Measurements from ENCODE around the gene MEIOB. TPM values are rescaled to one million over a fixed set of nuclear protein-coding genes. Genes with fewer than 3 reads are reported as not detected.
"Not testable (repeated sequence)": the region's sequence is repeated elsewhere in the genome, so short reads cannot be mapped to it uniquely, and the experiment has no call there.

The MEIOB gene
- total RNA-seq, 1 donor from 2014 or later, result 0.41 TPM

- FAIRE-seq, result no peak
- DNase-seq (ENCODE audit: low spot score in 2 of 2), result no peak
Measured at GRCh38 chr16:1879477-1879876, 7.5 kb upstream of the MEIOB start.

- FAIRE-seq, result no peak
- DNase-seq (ENCODE audit: low spot score in 2 of 2), result no peak
Measured at GRCh38 chr16:1878256-1878655, 6.3 kb upstream of the MEIOB start.

- DNase-seq (ENCODE audit: low spot score in 2 of 2), result no peak
- no peak for FAIRE-seq
Measured at GRCh38 chr16:1877804-1878203, 5.8 kb upstream of the MEIOB start.

- DNase-seq (ENCODE audit: low spot score in 2 of 2) (no peak), FAIRE-seq (no peak)
Measured at GRCh38 chr16:1877089-1877488, 5.1 kb upstream of the MEIOB start.

GRCh38 chr16:1876468-1876867 lies 4.5 kb upstream of the MEIOB start:
- FAIRE-seq, result no peak
- DNase-seq (ENCODE audit: low spot score in 2 of 2), result no peak

- not testable (repeated sequence) for DNase-seq (ENCODE audit: low spot score in 2 of 2); FAIRE-seq
Measured at GRCh38 chr16:1876066-1876465, 4.1 kb upstream of the MEIOB start.

- no peak for FAIRE-seq
Measured at GRCh38 chr16:1874854-1875253, 2.9 kb upstream of the MEIOB start.

GRCh38 chr16:1870365-1871082 lies 1.4 kb downstream of the MEIOB start:
- DNase-seq (ENCODE audit: low spot score in 2 of 2), result no peak
- FAIRE-seq, result no peak

More at GRCh38 chr16:1874854-1875253, 2.9 kb upstream of the MEIOB start:
- no peak for DNase-seq (ENCODE audit: low spot score in 2 of 2)

GRCh38 chr16:1865902-1866690 lies 5.9 kb downstream of the MEIOB start:
- no peak for FAIRE-seq
- DNase-seq (ENCODE audit: low spot score in 2 of 2), result no peak

GRCh38 chr16:1863681-1864460 lies 8.1 kb downstream of the MEIOB start:
- FAIRE-seq, result no peak
- DNase-seq (ENCODE audit: low spot score in 2 of 2), result no peak

- FAIRE-seq, result no peak
- no peak for DNase-seq (ENCODE audit: low spot score in 2 of 2)
Measured at GRCh38 chr16:1862394-1862793, 9.6 kb downstream of the MEIOB start.

- no peak for DNase-seq (ENCODE audit: low spot score in 2 of 2)
- FAIRE-seq, result no peak
Measured at GRCh38 chr16:1861730-1862129, 10.2 kb downstream of the MEIOB start.

GRCh38 chr16:1859650-1860049 lies 12.3 kb downstream of the MEIOB start:
- DNase-seq (ENCODE audit: low spot score in 2 of 2), result no peak
- FAIRE-seq, result no peak

- no peak for DNase-seq (ENCODE audit: low spot score in 2 of 2)
- no peak for FAIRE-seq
Measured at GRCh38 chr16:1858189-1858865, 13.6 kb downstream of the MEIOB start.

- no peak for DNase-seq (ENCODE audit: low spot score in 2 of 2)
- no peak for FAIRE-seq
Measured at GRCh38 chr16:1857433-1858097, 14.4 kb downstream of the MEIOB start.

GRCh38 chr16:1851793-1852192 lies 20.2 kb downstream of the MEIOB start:
- no peak for DNase-seq (ENCODE audit: low spot score in 2 of 2)
- FAIRE-seq, result no peak

- FAIRE-seq (no peak), DNase-seq (ENCODE audit: low spot score in 2 of 2) (no peak)
Measured at GRCh38 chr16:1850981-1851380, 21.0 kb downstream of the MEIOB start.

- DNase-seq (ENCODE audit: low spot score in 2 of 2), result no peak
- FAIRE-seq, result no peak
Measured at GRCh38 chr16:1846416-1846815, 25.5 kb downstream of the MEIOB start.

- DNase-seq (ENCODE audit: low spot score in 2 of 2) (no peak), FAIRE-seq (no peak)
Measured at GRCh38 chr16:1845985-1846384, 26.0 kb downstream of the MEIOB start.

- FAIRE-seq (no peak), DNase-seq (ENCODE audit: low spot score in 2 of 2) (no peak)
Measured at GRCh38 chr16:1839554-1839953, 32.4 kb downstream of the MEIOB start.

Measured in frontal cortex (tissue), 4 donors.